SU-DHL-6 (cell line): ENCODE results near the gene LYSMD4.

Source experiments
- H2AFZ ChIP-seq: fragments of 200-600 bp; sonication (generic); 2 replicates; pipeline ENCODE4 v1.6.1; 2014; ENCODE audit warnings: low read depth, mild to moderate bottlenecking, moderate library complexity, mixed read lengths, antibody characterized with exemption, low read length; ENCODE audit not compliant: severe bottlenecking
- H3F3A ChIP-seq: fragments of 200-600 bp; shearing (Covaris generic); 2 replicates; pipeline ENCODE4 v1.6.0; 2016; ENCODE audit warnings: antibody characterized with exemption, mild to moderate bottlenecking; ENCODE audit not compliant: insufficient read depth
- H3K27ac ChIP-seq: fragments of 200-600 bp; sonication (generic); 2 replicates; pipeline ENCODE4 v1.5.1; 2016; ENCODE audit warnings: low read depth, mild to moderate bottlenecking, low read length, moderate library complexity, mixed read lengths
- H3K27me3 ChIP-seq: fragments of 200-600 bp; sonication (generic), shearing (Covaris generic); 2 replicates; pipeline ENCODE4 v1.6.0; 2014; ENCODE audit warnings: mild to moderate bottlenecking, low read length
- H3K36me3 ChIP-seq: fragments of 200-600 bp; sonication (generic); 2 replicates; pipeline ENCODE4 v1.6.1; 2014; ENCODE audit warnings: mild to moderate bottlenecking, low read length, mixed read lengths
- H3K4me2 ChIP-seq: fragments of 300-600, 200-600 bp; shearing (Covaris generic), sonication (generic); 2 replicates; pipeline ENCODE4 v1.6.0; 2014; ENCODE audit warnings: low read length, low read depth, mild to moderate bottlenecking; ENCODE audit not compliant: poor library complexity, severe bottlenecking
- H3K4me3 ChIP-seq: fragments of 200-600 bp; sonication (generic); 2 replicates; pipeline ENCODE4 v1.5.1; 2014; ENCODE audit warnings: antibody characterized with exemption, low read length, mild to moderate bottlenecking, mixed read lengths; ENCODE audit not compliant: insufficient read depth, poor library complexity, severe bottlenecking
- H3K79me2 ChIP-seq: fragments of 200-600 bp; sonication (generic); 2 replicates; pipeline ENCODE4 v1.6.1; 2014; ENCODE audit warnings: mild to moderate bottlenecking, low read length, moderate library complexity; ENCODE audit not compliant: insufficient read depth
- H3K9ac ChIP-seq: fragments of 200-600 bp; sonication (generic); 2 replicates; pipeline ENCODE4 v1.7.0; 2014; ENCODE audit warnings: mild to moderate bottlenecking, low read length
- H3K9me2 ChIP-seq: fragments of 200-600 bp; sonication (generic); replicated peaks from 2 replicates; pipeline ENCODE4 v1.6.1; 2014; ENCODE audit warnings: low read length; ENCODE audit not compliant: insufficient read depth
- H3K9me3 ChIP-seq: fragments of 200-600 bp; sonication (generic); 2 replicates; pipeline ENCODE4 v1.6.1; 2014; ENCODE audit warnings: low read length, mixed read lengths; ENCODE audit not compliant: insufficient read depth
- H4K20me1 ChIP-seq: fragments of 200-600 bp; sonication (generic); 2 replicates; pipeline ENCODE4 v1.6.1; 2014; ENCODE audit warnings: low read depth, mild to moderate bottlenecking, antibody characterized with exemption, low read length, moderate library complexity, mixed read lengths
- EZH2phosphoT487 ChIP-seq: fragments of 200-600 bp; sonication (generic), shearing (Covaris generic); conservative IDR thresholded peaks from 2 replicates; pipeline ENCODE4 v1.6.1; 2018; ENCODE audit warnings: mild to moderate bottlenecking, antibody characterized with exemption, low read length, moderate library complexity, mixed read lengths
- TF ChIP-seq, protein P1 (sequence below): fragments of 200-600 bp; sonication (generic); IDR thresholded peaks from one replicate; pipeline ENCODE4 v1.5.1; 2017; ENCODE audit warnings: antibody characterized with exemption, mild to moderate bottlenecking, low read length, moderate library complexity; ENCODE audit not compliant: insufficient read depth, poor library complexity, severe bottlenecking

Gene LYSMD4

GRCh38 chr15:99708563-99708962 is 24.7 kb downstream of the LYSMD4 start:
- no peaks in the 10 kb centered on the region for H3K79me2 ChIP-seq
- 0 out of 2 replicates have a peak, but pooled peaks cover 4% of the 10 kb centered on the region for H3K36me3 ChIP-seq
- H3K9me2 ChIP-seq: no peaks in the 10 kb centered on the region
- H4K20me1 ChIP-seq: no peaks in the 10 kb centered on the region
- H3K4me2 ChIP-seq: no peak overlapping the region
- H3K9ac ChIP-seq: no peak overlapping the region
- H3F3A ChIP-seq: peaks cover 6% of the 10 kb centered on the region
- no peak overlapping the region for H3K4me3 ChIP-seq
- no peak for TF ChIP-seq EZH2phosphoT487
- TF ChIP-seq, protein P1, sequence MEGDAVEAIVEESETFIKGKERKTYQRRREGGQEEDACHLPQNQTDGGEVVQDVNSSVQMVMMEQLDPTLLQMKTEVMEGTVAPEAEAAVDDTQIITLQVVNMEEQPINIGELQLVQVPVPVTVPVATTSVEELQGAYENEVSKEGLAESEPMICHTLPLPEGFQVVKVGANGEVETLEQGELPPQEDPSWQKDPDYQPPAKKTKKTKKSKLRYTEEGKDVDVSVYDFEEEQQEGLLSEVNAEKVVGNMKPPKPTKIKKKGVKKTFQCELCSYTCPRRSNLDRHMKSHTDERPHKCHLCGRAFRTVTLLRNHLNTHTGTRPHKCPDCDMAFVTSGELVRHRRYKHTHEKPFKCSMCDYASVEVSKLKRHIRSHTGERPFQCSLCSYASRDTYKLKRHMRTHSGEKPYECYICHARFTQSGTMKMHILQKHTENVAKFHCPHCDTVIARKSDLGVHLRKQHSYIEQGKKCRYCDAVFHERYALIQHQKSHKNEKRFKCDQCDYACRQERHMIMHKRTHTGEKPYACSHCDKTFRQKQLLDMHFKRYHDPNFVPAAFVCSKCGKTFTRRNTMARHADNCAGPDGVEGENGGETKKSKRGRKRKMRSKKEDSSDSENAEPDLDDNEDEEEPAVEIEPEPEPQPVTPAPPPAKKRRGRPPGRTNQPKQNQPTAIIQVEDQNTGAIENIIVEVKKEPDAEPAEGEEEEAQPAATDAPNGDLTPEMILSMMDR: no peak
- H3K27me3 ChIP-seq: no peaks in the 10 kb centered on the region
- no peaks in the 10 kb centered on the region for H3K9me3 ChIP-seq
- H3K27ac ChIP-seq: no peak overlapping the region
- H2AFZ ChIP-seq: no peak overlapping the region

GRCh38 chr15:99707473-99708270 is 25.6 kb downstream of the LYSMD4 start:
- H3K9ac ChIP-seq: no peak overlapping the region
- H4K20me1 ChIP-seq: no peaks in the 10 kb centered on the region
- no peaks in the 10 kb centered on the region for H3K27me3 ChIP-seq
- peaks cover 13% of the 10 kb centered on the region for H3F3A ChIP-seq
- no peak for TF ChIP-seq EZH2phosphoT487
- TF ChIP-seq, protein P1: no peak
- H3K9me3 ChIP-seq: no peaks in the 10 kb centered on the region
- no peak overlapping the region for H3K27ac ChIP-seq
- H3K79me2 ChIP-seq: no peaks in the 10 kb centered on the region
- no peak overlapping the region for H3K4me3 ChIP-seq
- no peak overlapping the region for H2AFZ ChIP-seq
- H3K36me3 ChIP-seq: no peaks in the 10 kb centered on the region
- H3K9me2 ChIP-seq: no peaks in the 10 kb centered on the region
- H3K4me2 ChIP-seq: no peak overlapping the region

DNA sequence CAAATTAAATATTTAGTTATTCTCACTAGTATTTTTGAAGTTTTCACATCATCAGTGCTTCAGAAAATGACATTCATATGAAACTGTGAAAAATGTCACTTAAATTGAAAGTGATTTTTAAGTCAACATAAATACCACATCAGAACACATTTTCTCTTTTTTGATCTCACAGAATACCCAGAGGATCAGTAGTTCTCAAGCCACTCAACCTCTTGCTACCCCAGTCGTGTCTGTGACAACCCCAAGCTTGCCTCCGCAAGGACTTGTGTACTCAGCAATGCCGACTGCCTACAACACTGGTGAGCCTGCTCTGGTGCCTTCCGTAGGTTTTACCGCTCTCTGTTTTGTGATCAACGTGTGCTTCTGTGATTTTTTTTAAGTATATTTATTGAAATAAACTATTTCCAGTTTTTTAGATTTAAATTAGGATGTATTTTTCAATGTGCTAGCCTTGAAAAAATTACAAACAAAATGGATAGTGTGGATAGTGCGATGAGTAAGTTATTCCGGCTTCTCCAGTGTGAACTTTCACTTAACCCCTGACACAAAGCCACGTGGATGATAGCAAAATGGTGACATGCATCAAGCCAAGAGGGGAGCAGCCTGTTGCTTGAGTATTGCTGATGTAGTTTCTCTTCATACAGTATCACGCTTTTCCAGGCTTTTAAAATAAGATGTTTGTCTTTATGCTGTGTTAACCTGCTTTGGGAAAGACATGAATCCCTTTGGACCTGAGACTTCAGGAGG is 26.5 kb downstream of the LYSMD4 start:
- no peak overlapping the region for H3K4me2 ChIP-seq

More for the DNA sequence above, 26.5 kb downstream of the LYSMD4 start:
- no peak for TF ChIP-seq EZH2phosphoT487
- TF ChIP-seq, protein P1: no peak
- H3K27me3 ChIP-seq: no peaks in the 10 kb centered on the region
- no peak overlapping the region for H3K9ac ChIP-seq
- H3K9me3 ChIP-seq: no peaks in the 10 kb centered on the region
- peaks cover 15% of the 10 kb centered on the region for H3F3A ChIP-seq
- H2AFZ ChIP-seq: no peak overlapping the region
- no peak overlapping the region for H3K27ac ChIP-seq
- H4K20me1 ChIP-seq: no peaks in the 10 kb centered on the region
- H3K36me3 ChIP-seq: no peaks in the 10 kb centered on the region
- no peaks in the 10 kb centered on the region for H3K9me2 ChIP-seq
- H3K4me3 ChIP-seq: no peak overlapping the region
- no peaks in the 10 kb centered on the region for H3K79me2 ChIP-seq
